NCI-H510A (cell line): ENCODE measurements around the gene RNF175.
"Not testable (repeated sequence)": the region's sequence is repeated elsewhere in the genome, so short reads cannot be mapped to it uniquely, and the experiment has no call there.

Experiments used
- DNase-seq: peaks from one replicate; lab custom pipeline; 2025; lab: John Stamatoyannopoulos, UW

RNF175 gene

GRCh38 chr4:153683763-153684181 is 76.1 kb downstream of the RNF175 start:
- no peak for DNase-seq

GRCh38 chr4:153679486-153679885 is 80.3 kb downstream of the RNF175 start:
- DNase-seq: no peak

- DNase-seq: no peak
These were observed 82.8 kb downstream of the RNF175 start for GRCh38 chr4:153676984-153677383.

GRCh38 chr4:153676486-153676885 is 83.3 kb downstream of the RNF175 start:
- no peak for DNase-seq

- DNase-seq: no peak
These were observed 90.0 kb downstream of the RNF175 start for GRCh38 chr4:153669838-153670237.

- no peak for DNase-seq
These were observed 91.2 kb downstream of the RNF175 start for GRCh38 chr4:153668647-153669046.

- not testable (repeated sequence) for DNase-seq
These were observed 93.3 kb downstream of the RNF175 start for GRCh38 chr4:153666505-153666904.

GRCh38 chr4:153663667-153664066 is 96.2 kb downstream of the RNF175 start:
- DNase-seq: no peak

- no peak for DNase-seq
These were observed 97.9 kb downstream of the RNF175 start for GRCh38 chr4:153661908-153662307.

GRCh38 chr4:153661215-153661822 is 98.5 kb downstream of the RNF175 start:
- no peak for DNase-seq
